ENCODE data around the gene JAKMIP1. TPM values are rescaled to one million over a fixed set of nuclear protein-coding genes. Genes with fewer than 3 reads are reported as not detected.

JAKMIP1 gene
- total RNA-seq, 6 donors from 2014 or later, result 0.40 to 6.8 (median 1.0) TPM

GRCh38 chr4:6115746-6116586 lies 84.4 kb downstream of the JAKMIP1 start:
- Histone ChIP-seq H3K4me3 (no peak overlapping the region), H3K27ac (no peak overlapping the region), H3K4me1 (no peaks in the 10 kb centered on the region), H3K36me3 (no peaks in the 10 kb centered on the region), H3K9me3 (no peaks in the 10 kb centered on the region), H3K27me3 (no peaks in the 10 kb centered on the region)
- WGBS, 2 donors, result 72 to 84% methylated on average over 11 to 16 of the region's 23 CpGs
- TF ChIP-seq, protein P1, sequence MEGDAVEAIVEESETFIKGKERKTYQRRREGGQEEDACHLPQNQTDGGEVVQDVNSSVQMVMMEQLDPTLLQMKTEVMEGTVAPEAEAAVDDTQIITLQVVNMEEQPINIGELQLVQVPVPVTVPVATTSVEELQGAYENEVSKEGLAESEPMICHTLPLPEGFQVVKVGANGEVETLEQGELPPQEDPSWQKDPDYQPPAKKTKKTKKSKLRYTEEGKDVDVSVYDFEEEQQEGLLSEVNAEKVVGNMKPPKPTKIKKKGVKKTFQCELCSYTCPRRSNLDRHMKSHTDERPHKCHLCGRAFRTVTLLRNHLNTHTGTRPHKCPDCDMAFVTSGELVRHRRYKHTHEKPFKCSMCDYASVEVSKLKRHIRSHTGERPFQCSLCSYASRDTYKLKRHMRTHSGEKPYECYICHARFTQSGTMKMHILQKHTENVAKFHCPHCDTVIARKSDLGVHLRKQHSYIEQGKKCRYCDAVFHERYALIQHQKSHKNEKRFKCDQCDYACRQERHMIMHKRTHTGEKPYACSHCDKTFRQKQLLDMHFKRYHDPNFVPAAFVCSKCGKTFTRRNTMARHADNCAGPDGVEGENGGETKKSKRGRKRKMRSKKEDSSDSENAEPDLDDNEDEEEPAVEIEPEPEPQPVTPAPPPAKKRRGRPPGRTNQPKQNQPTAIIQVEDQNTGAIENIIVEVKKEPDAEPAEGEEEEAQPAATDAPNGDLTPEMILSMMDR (IDR thresholded peaks at IDR 0.05), result no peak
- TF ChIP-seq EP300 (IDR thresholded peaks at IDR 0.05) (no peak), POLR2AphosphoS5 (IDR thresholded peaks at IDR 0.05) (no peak), POLR2A (IDR thresholded peaks at IDR 0.05) (no peak)
- no peak for DNase-seq
- peak in 1 of 2 donors; percentile 4 for ATAC-seq (ENCODE audit: low FRiP score in 2 of 2)

- TF ChIP-seq EP300 (IDR thresholded peaks at IDR 0.05) (no peak), POLR2A (IDR thresholded peaks at IDR 0.05) (no peak), POLR2AphosphoS5 (IDR thresholded peaks at IDR 0.05) (no peak)
- TF ChIP-seq, protein P1 (IDR thresholded peaks at IDR 0.05), result no peak
- no peaks in the 10 kb centered on the region for H3K4me1 ChIP-seq
- H3K27ac ChIP-seq, result no peak overlapping the region
- ATAC-seq (ENCODE audit: low FRiP score in 2 of 2) (no peak), DNase-seq (no peak)
- H3K4me3 ChIP-seq, result no peak overlapping the region
- H3K36me3 ChIP-seq, result no peaks in the 10 kb centered on the region
- H3K9me3 ChIP-seq, result no peaks in the 10 kb centered on the region
- 49 to 78% methylated on average over 5 of the region's 5 CpGs for WGBS, 2 donors
- no peaks in the 10 kb centered on the region for H3K27me3 ChIP-seq
These were observed 85.0 kb downstream of the JAKMIP1 start for GRCh38 chr4:6115342-6115741.

GRCh38 chr4:6114601-6115000 lies 85.7 kb downstream of the JAKMIP1 start:
- TF ChIP-seq POLR2A (IDR thresholded peaks at IDR 0.05) (no peak), EP300 (IDR thresholded peaks at IDR 0.05) (no peak), POLR2AphosphoS5 (IDR thresholded peaks at IDR 0.05) (no peak)
- TF ChIP-seq, protein P1 (IDR thresholded peaks at IDR 0.05), result no peak
- WGBS, 2 donors, result 57 to 67% methylated on average over 7 of the region's 7 CpGs
- no peaks in the 10 kb centered on the region for H3K4me1 ChIP-seq

GRCh38 chr4:6114181-6114580 lies 86.2 kb downstream of the JAKMIP1 start:
- no peaks in the 10 kb centered on the region for H3K27me3 ChIP-seq
- ATAC-seq (ENCODE audit: low FRiP score in 2 of 2), result no peak
- H3K4me3 ChIP-seq, result no peak overlapping the region
- no peak for DNase-seq
- H3K36me3 ChIP-seq, result no peaks in the 10 kb centered on the region
- H3K4me1 ChIP-seq, result no peaks in the 10 kb centered on the region
- WGBS, 2 donors, result 90 to 97% methylated on average over 3 of the region's 3 CpGs
- TF ChIP-seq POLR2A (IDR thresholded peaks at IDR 0.05) (no peak), POLR2AphosphoS5 (IDR thresholded peaks at IDR 0.05) (no peak), EP300 (IDR thresholded peaks at IDR 0.05) (no peak)
- TF ChIP-seq, protein P1 (IDR thresholded peaks at IDR 0.05), result no peak
- H3K27ac ChIP-seq, result no peak overlapping the region
- no peaks in the 10 kb centered on the region for H3K9me3 ChIP-seq

More at GRCh38 chr4:6114601-6115000, 85.7 kb downstream of the JAKMIP1 start:
- ATAC-seq (ENCODE audit: low FRiP score in 2 of 2) (no peak), DNase-seq (no peak)
- no peak overlapping the region for H3K27ac ChIP-seq
- H3K27me3 ChIP-seq, result no peaks in the 10 kb centered on the region
- no peaks in the 10 kb centered on the region for H3K36me3 ChIP-seq
- no peak overlapping the region for H3K4me3 ChIP-seq
- no peaks in the 10 kb centered on the region for H3K9me3 ChIP-seq

GRCh38 chr4:6113641-6114040 lies 86.7 kb downstream of the JAKMIP1 start:
- no peak for DNase-seq
- Histone ChIP-seq H3K36me3 (no peaks in the 10 kb centered on the region), H3K4me1 (no peaks in the 10 kb centered on the region), H3K27me3 (no peaks in the 10 kb centered on the region), H3K27ac (no peak overlapping the region), H3K4me3 (no peak overlapping the region), H3K9me3 (no peaks in the 10 kb centered on the region)
- 83 to 88% methylated on average over 12 of the region's 12 CpGs for WGBS, 2 donors
- ATAC-seq (ENCODE audit: low FRiP score in 2 of 2), result no peak
- no peak for TF ChIP-seq EP300 (IDR thresholded peaks at IDR 0.05)

Data from upper lobe of left lung (tissue), 6 donors.